Thoracic aorta (tissue), 2 donors: ENCODE results near the gene SCAPER. TPM values are rescaled to one million over a fixed set of nuclear protein-coding genes. Genes with fewer than 3 reads are reported as not detected.

Experiments
- ATAC-seq: fragments of 150-250 bp; one replicate; pipeline ENCODE4 v1.8.0; 2017; ENCODE audit warnings: low read depth; ENCODE audit not compliant: insufficient number of reproducible peaks, low FRiP score
- DNase-seq: peaks from one replicate; pipeline ENCODE4 v3.0.0-alpha.2; 2020; ENCODE audit warnings: low spot score
- H3K27ac ChIP-seq, 2 donors: fragments of 200-600 bp; sonication (generic); 1 replicate in 1 of 2; 2 replicates in 1 of 2; pipeline ENCODE4 v1.5.1; 2016; ENCODE audit warnings: mild to moderate bottlenecking in 2 of 2, moderate library complexity in 2 of 2
- H3K27me3 ChIP-seq: fragments of 200-600 bp; sonication (generic); replicated peaks from 2 replicates; pipeline ENCODE4 v1.6.0; 2016; ENCODE audit warnings: mild to moderate bottlenecking; ENCODE audit not compliant: insufficient read depth
- H3K36me3 ChIP-seq: fragments of 200-600 bp; sonication (generic); one replicate; pipeline ENCODE4 v1.5.1; 2016
- H3K4me1 ChIP-seq, 2 donors: fragments of 200-600 bp; sonication (generic); 1 replicate in 1 of 2; 2 replicates in 1 of 2; pipeline versions ENCODE4 v1.5.1 to v1.6.0; 2016; ENCODE audit warnings: low read depth in 2 of 2, mild to moderate bottlenecking in 1 of 2; ENCODE audit not compliant: control insufficient read depth in 1 of 2
- H3K4me3 ChIP-seq: fragments of 200-600 bp; sonication (generic); 2 replicates; pipeline ENCODE4 v1.5.1; 2016; ENCODE audit warnings: mild to moderate bottlenecking
- H3K9me3 ChIP-seq: fragments of 200-600 bp; sonication (generic); 2 replicates; pipeline ENCODE4 v1.5.1; 2016
- total RNA-seq, 2 donors: library from RNA; depleted of rRNA; stranded (reverse); fragments of >200 nt; gene quantifications; one replicate each; pipeline versions ENCODE4 v1.1.0 to v1.2.3, GENCODE V29; 2016
- TF ChIP-seq, protein P1 (sequence below): fragments of 200-600 bp; sonication (generic); IDR thresholded peaks from one replicate; pipeline ENCODE4 v1.5.1; 2019; ENCODE audit warnings: antibody characterized with exemption

The SCAPER gene
- total RNA-seq, 2 donors from 2014 or later, result 29.6 to 65.0 TPM

DNA sequence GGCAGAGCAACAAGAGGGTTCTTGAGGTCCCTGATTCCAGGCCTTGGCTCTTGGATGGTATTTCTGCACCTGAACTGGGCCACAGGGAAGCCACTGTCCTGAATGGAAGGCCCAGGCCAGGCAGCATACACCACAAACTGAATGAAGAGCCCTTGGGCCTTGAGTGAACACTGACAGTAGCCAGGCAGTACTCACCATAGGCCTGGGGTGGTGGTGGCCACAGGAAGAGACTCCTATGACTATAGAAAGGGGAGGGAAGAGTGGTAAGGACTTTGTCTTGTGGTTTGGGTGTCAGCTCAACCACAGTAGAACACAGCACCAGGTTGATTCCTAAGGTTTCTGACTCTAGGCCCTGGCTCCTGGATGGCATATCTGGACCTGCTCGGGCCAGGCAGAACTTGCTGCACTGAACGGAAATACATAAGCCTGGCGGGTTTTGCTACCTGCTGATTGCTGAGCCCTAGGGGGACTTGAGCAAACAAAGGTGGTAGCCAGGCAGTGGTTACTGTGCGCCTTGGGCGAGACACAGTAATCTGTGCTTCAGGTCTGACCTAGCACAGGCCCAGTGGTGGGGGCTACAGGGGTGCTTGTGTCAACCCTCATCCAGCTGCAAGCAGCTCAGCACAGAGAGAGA lies 327.1 kb downstream of the SCAPER start:
- peaks cover 18 to 25% of the 10 kb centered on the region in 2 donors for H3K4me1 ChIP-seq
- H3K36me3 ChIP-seq, result no peaks in the 10 kb centered on the region
- TF ChIP-seq, protein P1, sequence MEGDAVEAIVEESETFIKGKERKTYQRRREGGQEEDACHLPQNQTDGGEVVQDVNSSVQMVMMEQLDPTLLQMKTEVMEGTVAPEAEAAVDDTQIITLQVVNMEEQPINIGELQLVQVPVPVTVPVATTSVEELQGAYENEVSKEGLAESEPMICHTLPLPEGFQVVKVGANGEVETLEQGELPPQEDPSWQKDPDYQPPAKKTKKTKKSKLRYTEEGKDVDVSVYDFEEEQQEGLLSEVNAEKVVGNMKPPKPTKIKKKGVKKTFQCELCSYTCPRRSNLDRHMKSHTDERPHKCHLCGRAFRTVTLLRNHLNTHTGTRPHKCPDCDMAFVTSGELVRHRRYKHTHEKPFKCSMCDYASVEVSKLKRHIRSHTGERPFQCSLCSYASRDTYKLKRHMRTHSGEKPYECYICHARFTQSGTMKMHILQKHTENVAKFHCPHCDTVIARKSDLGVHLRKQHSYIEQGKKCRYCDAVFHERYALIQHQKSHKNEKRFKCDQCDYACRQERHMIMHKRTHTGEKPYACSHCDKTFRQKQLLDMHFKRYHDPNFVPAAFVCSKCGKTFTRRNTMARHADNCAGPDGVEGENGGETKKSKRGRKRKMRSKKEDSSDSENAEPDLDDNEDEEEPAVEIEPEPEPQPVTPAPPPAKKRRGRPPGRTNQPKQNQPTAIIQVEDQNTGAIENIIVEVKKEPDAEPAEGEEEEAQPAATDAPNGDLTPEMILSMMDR, result no peak
- no peaks in the 10 kb centered on the region for H3K27me3 ChIP-seq
- DNase-seq (no peak), ATAC-seq (no peak)
- H3K27ac ChIP-seq, result peak overlapping the region; percentile 30 to 48
- no peak overlapping the region for H3K4me3 ChIP-seq
- H3K9me3 ChIP-seq, result peaks cover 12% of the 10 kb centered on the region

DNA sequence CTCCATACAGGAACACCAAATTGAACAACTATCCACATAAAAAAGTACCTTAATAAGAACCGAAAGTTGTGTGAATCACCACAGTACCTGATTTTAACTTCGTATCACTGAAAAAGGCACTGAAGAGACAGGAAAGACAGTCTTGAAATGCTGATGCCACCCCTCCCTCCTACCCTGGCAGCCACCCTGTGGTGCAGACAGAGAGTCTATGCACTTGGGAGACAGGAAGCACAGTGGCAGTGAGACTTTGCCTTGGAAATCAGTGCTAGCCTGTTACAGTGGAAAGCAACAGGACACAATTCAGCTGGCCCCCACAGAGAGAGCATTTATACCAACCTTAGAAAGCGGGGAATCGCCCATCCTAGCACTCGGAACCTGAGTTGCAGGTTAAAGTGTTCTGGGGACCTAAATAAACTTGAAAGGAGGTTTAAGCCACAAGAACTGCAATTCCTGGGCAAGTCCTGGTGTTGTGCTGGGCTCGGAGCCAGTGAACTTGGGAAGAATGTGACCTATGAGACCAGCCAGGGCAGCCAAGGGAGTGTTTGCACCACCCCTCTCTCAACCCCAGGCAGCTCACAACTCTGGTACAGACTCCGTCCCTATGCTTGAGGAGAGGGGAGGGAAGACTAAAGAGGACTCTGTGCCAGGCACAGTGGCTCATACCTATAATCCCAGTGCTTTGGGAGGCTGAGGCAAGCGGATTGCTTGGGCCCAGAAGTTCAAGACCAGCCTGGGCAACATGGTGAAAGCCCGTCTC lies 328.4 kb downstream of the SCAPER start:
- TF ChIP-seq, protein P1, result no peak
- H3K4me1 ChIP-seq, result peaks cover 21 to 34% of the 10 kb centered on the region in 2 donors
- H3K36me3 ChIP-seq, result no peaks in the 10 kb centered on the region
- H3K9me3 ChIP-seq, result peaks cover 6% of the 10 kb centered on the region
- DNase-seq (peak; percentile 25), ATAC-seq (peak; percentile 47)
- no peaks in the 10 kb centered on the region for H3K27me3 ChIP-seq
- H3K27ac ChIP-seq, result peak overlapping the region; percentile 42 to 48
- peak overlapping the region; percentile 19 for H3K4me3 ChIP-seq

DNA sequence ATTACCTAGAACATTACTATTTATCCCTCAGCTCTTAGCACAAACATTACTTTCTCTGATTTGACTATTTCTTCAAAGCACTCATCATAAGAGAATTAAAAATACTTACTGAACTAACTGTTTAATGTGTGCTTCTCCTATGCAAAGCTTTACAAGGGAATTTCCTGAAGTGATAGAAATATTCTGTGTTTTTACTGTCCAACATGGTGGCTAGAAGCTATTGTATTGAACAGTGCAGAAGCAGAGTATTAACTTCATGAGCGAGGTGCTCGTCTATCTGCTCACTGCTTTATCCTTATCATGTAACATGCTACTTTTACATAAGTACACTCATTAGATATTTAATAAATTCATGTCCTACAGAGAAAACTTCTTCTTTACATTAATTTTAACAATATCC lies 329.5 kb downstream of the SCAPER start:
- Histone ChIP-seq H3K4me3 (no peak overlapping the region), H3K36me3 (no peaks in the 10 kb centered on the region), H3K27me3 (no peaks in the 10 kb centered on the region), H3K4me1 (peaks cover 21 to 34% of the 10 kb centered on the region in 2 donors), H3K27ac (peak overlapping the region in 1 of 2 donors; percentile 48), H3K9me3 (no peaks in the 10 kb centered on the region)
- DNase-seq (no peak), ATAC-seq (no peak)
- TF ChIP-seq, protein P1, result no peak

DNA sequence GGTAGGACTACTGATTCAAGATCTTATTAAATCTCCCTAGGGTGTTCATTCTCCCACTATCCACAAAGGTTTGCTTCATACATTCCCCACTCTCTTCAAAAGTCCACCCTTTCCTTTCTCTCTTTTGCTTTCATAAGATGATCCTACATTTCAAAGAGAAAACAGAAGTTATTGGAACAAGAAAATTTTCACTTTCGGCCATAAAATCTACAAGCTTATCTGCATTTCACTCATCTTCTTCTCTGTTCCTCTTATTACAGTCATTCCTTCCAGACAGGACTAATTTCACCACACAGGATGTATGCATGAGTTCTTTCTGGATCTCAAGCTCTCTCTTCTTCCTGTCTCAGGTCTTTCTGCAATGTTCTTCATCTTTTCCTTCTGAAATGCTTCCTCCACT lies 329.9 kb downstream of the SCAPER start:
- TF ChIP-seq, protein P1, result no peak
- ATAC-seq (no peak), DNase-seq (no peak)
- Histone ChIP-seq H3K9me3 (no peaks in the 10 kb centered on the region), H3K4me1 (peaks cover 21 to 34% of the 10 kb centered on the region in 2 donors), H3K27ac (no peak overlapping the region), H3K4me3 (no peak overlapping the region), H3K27me3 (no peaks in the 10 kb centered on the region), H3K36me3 (no peaks in the 10 kb centered on the region)

DNA sequence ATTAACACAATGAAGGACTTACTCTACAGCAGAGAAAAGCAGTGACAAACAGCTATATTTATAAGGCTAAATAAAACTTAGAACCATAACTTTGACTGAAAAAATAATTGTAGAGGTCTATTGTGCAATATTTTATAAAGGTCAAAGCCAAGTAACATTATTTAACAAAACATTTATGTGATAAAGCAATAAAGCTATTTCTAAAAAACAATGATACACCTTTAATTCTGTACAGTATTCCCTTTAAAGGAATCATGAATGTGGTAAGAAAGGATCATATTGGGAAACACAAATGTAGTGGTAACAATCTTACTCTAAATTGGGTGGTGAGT lies 332.2 kb downstream of the SCAPER start:
- no peak overlapping the region for H3K4me3 ChIP-seq
- H3K36me3 ChIP-seq, result no peaks in the 10 kb centered on the region
- TF ChIP-seq, protein P1, result no peak
- H3K4me1 ChIP-seq, result peaks cover 21 to 34% of the 10 kb centered on the region in 2 donors
- no peak for DNase-seq
- H3K27me3 ChIP-seq, result no peaks in the 10 kb centered on the region
- no peak for ATAC-seq
- no peaks in the 10 kb centered on the region for H3K9me3 ChIP-seq
- no peak overlapping the region for H3K27ac ChIP-seq
